ENCODE results near the gene LDB2. TPM values are rescaled to one million over a fixed set of nuclear protein-coding genes. Genes with fewer than 3 reads are reported as not detected.

LDB2 gene
- total and polyA plus RNA-seq, 2 of the 8 experiments (the other 6 are each of a cell fraction or from before 2014, with no cell fraction given): 57.0 to 140 TPM

DNA sequence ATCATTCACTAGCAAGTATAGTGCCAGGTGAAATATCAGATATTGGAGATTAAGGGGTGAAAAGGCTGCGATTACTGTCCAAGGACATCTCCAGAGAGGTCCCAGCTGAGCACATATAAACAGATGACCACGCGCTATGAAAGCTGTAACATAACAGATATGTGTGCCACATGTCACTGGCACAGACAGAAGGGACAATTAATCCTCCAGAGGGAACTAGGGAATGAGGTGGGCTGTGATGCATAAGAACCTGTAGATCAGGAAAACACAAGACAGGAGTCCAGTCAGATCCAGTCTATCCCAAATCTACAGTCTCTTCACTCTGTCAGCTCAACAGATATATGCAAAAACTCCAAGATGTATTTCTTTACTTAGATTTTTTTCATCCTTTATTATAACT is 157.2 kb downstream of the LDB2 start:
- Histone ChIP-seq H3K23ac (ENCODE audit: insufficient read length) (no peak overlapping the region), H3K4me2 (ENCODE audit: insufficient read depth in 1 of 2, low read depth in 2 of 2, low read length in 2 of 2) (no peak overlapping the region), H3K56ac (replicated peaks; ENCODE audit: insufficient read length, low read depth, low read length) (no peak overlapping the region)
- TF ChIP-seq HDAC2 (IDR thresholded peaks at IDR 0.05; ENCODE audit: borderline replicate concordance in 1 of 2, low read depth in 2 of 2, low read length in 2 of 2) (no peak), BRCA1 (IDR thresholded peaks at IDR 0.05; ENCODE audit: low read depth, low read length) (no peak), BCL11A (IDR thresholded peaks at IDR 0.05; ENCODE audit: low read depth in 2 of 2, low read length in 2 of 2) (no peak), SP4 (IDR thresholded peaks at IDR 0.05; ENCODE audit: low read length) (no peak), KDM5A (IDR thresholded peaks at IDR 0.05; ENCODE audit: low read length) (no peak), SIX5 (IDR thresholded peaks at IDR 0.05; ENCODE audit: low read depth, low read length) (no peak)

More for the DNA sequence above, 157.2 kb downstream of the LDB2 start:
- H4K8ac ChIP-seq (ENCODE audit: extremely low read depth, insufficient read depth, low read length): no peak overlapping the region
- no peak overlapping the region for H2AK5ac ChIP-seq (ENCODE audit: low read depth, low read length)
- H2BK120ac ChIP-seq (replicated peaks; ENCODE audit: low read depth, low read length): no peak overlapping the region
- no peak overlapping the region for H2BK20ac ChIP-seq (ENCODE audit: low read length)
- no peaks in the 10 kb centered on the region for H3K4me1 ChIP-seq (replicated peaks in 1 of 4; ENCODE audit: control insufficient read depth in 3 of 4, insufficient read depth in 4 of 4, low read length in 3 of 4)
- no peak overlapping the region for H3K4ac ChIP-seq (replicated peaks; ENCODE audit: insufficient read length, low read depth, low read length)
- no peak overlapping the region for H4K91ac ChIP-seq (replicated peaks; ENCODE audit: insufficient read length, low read length)
- no peak overlapping the region for H3K27ac ChIP-seq (ENCODE audit: low read depth, low read length)
- H3K18ac ChIP-seq (ENCODE audit: extremely low read depth, low read length): no peak overlapping the region
- DNase-seq (ENCODE audit: low read depth in 1 of 2, low spot score in 2 of 2): no peak
- ChIA-PET CTCF (ENCODE audit: partially characterized antibody) (interaction anchor here (0.5 to 1.0 kb wide), 2 partner anchors 415 to 545 kb away, joined by 3 read pairs; no protein-coding TSS in a partner anchor), POLR2A (ENCODE audit: partially characterized antibody) (interaction anchor here (1.0 to 1.5 kb wide), 3 partner anchors 8 to 72 kb away, joined by 3 to 5 read pairs (median 3); no protein-coding TSS in a partner anchor)
- H4K5ac ChIP-seq (ENCODE audit: insufficient read length, low read depth, low read length): no peak overlapping the region
- no peaks in the 10 kb centered on the region; the same call in 1 of the 2 replicates for H3K79me1 ChIP-seq (ENCODE audit: low read depth, low read length)
- 94% methylated on average over 3 of the region's 3 CpGs; no CpG with 5 or more reads in 1 of the 2 experiments for WGBS, 2 experiments (ENCODE audit: extremely low coverage in 1 of 2, insufficient coverage in 1 of 2, insufficient read length in 1 of 2, insufficient replicate concordance in 2 of 2, low coverage in 1 of 2, low lambda C conversion rate in 2 of 2, missing lambda C conversion rate in 1 of 2)
- no peak overlapping the region for H3K4me3 ChIP-seq (ENCODE audit: extremely low read depth in 1 of 4, insufficient read depth in 2 of 4, low read depth in 3 of 4, low read length in 4 of 4)
- no peaks in the 10 kb centered on the region for H3K79me2 ChIP-seq (ENCODE audit: control insufficient read depth in 1 of 2, insufficient read depth in 2 of 2, low read length in 2 of 2)
- H4K20me1 ChIP-seq (replicated peaks in 1 of 2; ENCODE audit: control insufficient read depth in 1 of 2, insufficient read depth in 2 of 2, low read length in 2 of 2): no peaks in the 10 kb centered on the region
- H3K9ac ChIP-seq (replicated peaks in 1 of 4; ENCODE audit: extremely low read depth in 1 of 4, low read depth in 3 of 4, low read length in 3 of 4): no peak overlapping the region
- no peak overlapping the region for H2BK5ac ChIP-seq (ENCODE audit: low read depth, low read length)
- H2BK15ac ChIP-seq (ENCODE audit: low read length): no peak overlapping the region
- H2AFZ ChIP-seq (ENCODE audit: low read length): no peak overlapping the region
- no peak overlapping the region for H2BK12ac ChIP-seq (ENCODE audit: low read depth, low read length)
- H3K36me3 ChIP-seq (ENCODE audit: control insufficient read depth in 2 of 4, insufficient read depth in 4 of 4, low read length in 3 of 4): no peaks in the 10 kb centered on the region
- no peak for FAIRE-seq
- H3K9me3 ChIP-seq (ENCODE audit: insufficient read depth in 2 of 2, low read depth in 1 of 2, low read length in 1 of 2): no peaks in the 10 kb centered on the region
- H3K14ac ChIP-seq (ENCODE audit: insufficient read length): no peak overlapping the region
- H3K23me2 ChIP-seq (ENCODE audit: low read depth, low read length): no peaks in the 10 kb centered on the region
- no peaks in the 10 kb centered on the region for H3K27me3 ChIP-seq (replicated peaks in 1 of 4; ENCODE audit: control insufficient read depth in 3 of 4, extremely low read depth in 1 of 4, insufficient read depth in 3 of 4, low read length in 3 of 4)

All from H1 (cell line).